GM23248 (cell line): ENCODE data around the gene FAM50B.

Source experiments
- EZH2 ChIP-seq: fragments of 200-600 bp; sonication (generic); IDR thresholded peaks from 2 replicates; pipeline ENCODE4 v1.6.1; 2018; ENCODE audit warnings: antibody characterized with exemption, mild to moderate bottlenecking; ENCODE audit not compliant: insufficient read depth, poor library complexity, severe bottlenecking
- EZH2phosphoT487 ChIP-seq: fragments of 200-600 bp; sonication (generic); IDR thresholded peaks from 2 replicates; pipeline ENCODE4 v1.6.1; 2018; ENCODE audit warnings: antibody characterized with exemption, moderate library complexity, mild to moderate bottlenecking, low read depth; ENCODE audit not compliant: insufficient read depth

- TF ChIP-seq EZH2phosphoT487 (no peak), EZH2 (no peak)
Observed at GRCh38 chr6:3820563-3820962, 28.6 kb upstream of the FAM50B start.
